Motor neuron (in vitro differentiated cells): Measurements from ENCODE around the gene FNTB. TPM values are rescaled to one million over a fixed set of nuclear protein-coding genes. Genes with fewer than 3 reads are reported as not detected.
A peak's percentile ranks its signal among the peaks of the same experiment; 100 is the strongest.
"Not testable (repeated sequence)": the region's sequence is repeated elsewhere in the genome, so short reads cannot be mapped to it uniquely, and the experiment has no call there.

ENCODE experiments used
- ATAC-seq, 8 experiments: fragments of 200-7000 bp; cut with Tn5 transposase; replicated peaks in 6 of 8; 2 replicates each; pipeline ENCODE4 v1.8.0; 2021; ENCODE audit warnings: mild to moderate bottlenecking in 8 of 8, moderate library complexity in 8 of 8
- H3K27ac ChIP-seq, 2 donors: fragments of 250-450 bp; sonication (Bioruptor Pico); 2 replicates each; pipeline ENCODE4 v1.9.0; 2021; ENCODE audit warnings: antibody characterized with exemption in 2 of 2, mild to moderate bottlenecking in 2 of 2, moderate library complexity in 1 of 2
- H3K4me1 ChIP-seq, 2 donors: fragments of 250-450 bp; sonication (Bioruptor Pico); replicated peaks in 1 of 2; 2 replicates each; pipeline ENCODE4 v1.6.1; 2021; ENCODE audit warnings: antibody characterized with exemption in 2 of 2, mild to moderate bottlenecking in 2 of 2, moderate library complexity in 1 of 2
- H3K4me3 ChIP-seq, 5 donors: fragments of 250-450 bp; sonication (Bioruptor Pico); 2 replicates each; pipeline ENCODE4 v1.9.0; 2021; ENCODE audit warnings: antibody characterized with exemption in 5 of 5, mild to moderate bottlenecking in 5 of 5, moderate library complexity in 4 of 5
- WGBS, 10 experiments: fragments of 450-650 bp; shearing (Covaris generic); methylation state at CpG; one replicate each; pipeline ENCODE4 v1.0.0; 2022; 5-methylcytosine and 5-hydroxymethylcytosine counted together
- in situ Hi-C, 9 experiments: fragments of 400-800 bp; cut with MboI; loops; one replicate each; pipeline ENCODE4 v1.15.0; 2021; ENCODE audit warnings: low sequenced_read_pairs in 9 of 9, low pct_unique_long_range_greater_than_20kb in 2 of 9; ENCODE audit not compliant: unreplicated experiment in 9 of 9
- total RNA-seq, 8 experiments: library from RNA; unstranded; fragments of 300-600 nt; gene quantifications; 2 replicates each; pipeline versions ENCODE4 v1.2.3 to v1.2.4, GENCODE V29; 2022

FNTB gene
- total RNA-seq, 8 experiments from 2014 or later: 12.7 to 22.5 (median 15.5) TPM

- WGBS, 10 experiments: 79 to 100% (median 99%) methylated on average over 3 to 6 of the region's 6 CpGs; no CpG with 5 or more reads in 4 of the 10 experiments
- no peak overlapping the region for H3K27ac ChIP-seq
- no peaks in the 10 kb centered on the region for H3K4me1 ChIP-seq
- ATAC-seq: peak in 3 of 8 experiments; percentile 56 to 95 (median 65)
- no peak overlapping the region for H3K4me3 ChIP-seq
- in situ Hi-C loops: no loop called here
Measured at GRCh38 chr14:65079201-65079600, 92.5 kb downstream of the FNTB start.

GRCh38 chr14:65079768-65080167 is 93.1 kb downstream of the FNTB start:
- in situ Hi-C loops: no loop called here
- no peak overlapping the region for H3K4me3 ChIP-seq
- 67 to 100% (median 91%) methylated on average over 1 to 5 of the region's 5 CpGs; no CpG with 5 or more reads in 1 of the 10 experiments for WGBS, 10 experiments
- H3K4me1 ChIP-seq: no peaks in the 10 kb centered on the region
- no peak for ATAC-seq
- no peak overlapping the region for H3K27ac ChIP-seq

GRCh38 chr14:65080960-65081747 is 94.5 kb downstream of the FNTB start:
- Histone ChIP-seq H3K4me1 (no peaks in the 10 kb centered on the region), H3K4me3 (no peak overlapping the region), H3K27ac (no peak overlapping the region)
- ATAC-seq: peak in 1 of 8 experiments; percentile 15
- in situ Hi-C loops: no loop called here
- 60 to 100% (median 84%) methylated on average over 1 to 2 of the region's 2 CpGs; no CpG with 5 or more reads in 2 of the 10 experiments for WGBS, 10 experiments

- in situ Hi-C loops: no loop called here
- 17 to 85% (median 61%) methylated on average over 1 to 2 of the region's 2 CpGs; no CpG with 5 or more reads in 2 of the 10 experiments for WGBS, 10 experiments
- no peak overlapping the region for H3K27ac ChIP-seq
Measured at GRCh38 chr14:65082930-65083329, 96.2 kb downstream of the FNTB start.

GRCh38 chr14:65084554-65085505 is 98.1 kb downstream of the FNTB start:
- in situ Hi-C loops: no loop called here
- H3K27ac ChIP-seq: no peak overlapping the region
- 0 to 100% (median 68%) methylated on average over 1 to 6 of the region's 6 CpGs for WGBS, 10 experiments
- H3K4me3 ChIP-seq: no peak overlapping the region
- ATAC-seq: peak in 3 of 8 experiments; percentile 24 to 71 (median 62)
- no peaks in the 10 kb centered on the region for H3K4me1 ChIP-seq

More at GRCh38 chr14:65082930-65083329, 96.2 kb downstream of the FNTB start:
- Histone ChIP-seq H3K4me1 (no peaks in the 10 kb centered on the region), H3K4me3 (no peak overlapping the region)
- ATAC-seq: peak in 4 of 8 experiments; percentile 19 to 90 (median 83)

- in situ Hi-C loops, H3K27ac ChIP-seq, H3K4me1 ChIP-seq, H3K4me3 ChIP-seq, ATAC-seq: not testable (repeated sequence)
- WGBS, 10 experiments: 0 to 100% (median 83%) methylated on average over 1 to 4 of the region's 4 CpGs; no CpG with 5 or more reads in 3 of the 10 experiments
Measured at GRCh38 chr14:65086686-65087085, 100.0 kb downstream of the FNTB start.

GRCh38 chr14:65087835-65088234 is 101.1 kb downstream of the FNTB start:
- ATAC-seq, H3K4me1 ChIP-seq, in situ Hi-C loops, H3K27ac ChIP-seq, H3K4me3 ChIP-seq: not testable (repeated sequence)
- WGBS, 10 experiments: 84 to 100% (median 94%) methylated on average over 3 to 8 of the region's 8 CpGs

GRCh38 chr14:65092349-65092748 is 105.7 kb downstream of the FNTB start:
- in situ Hi-C loops: no loop called here
- ATAC-seq: no peak
- Histone ChIP-seq H3K4me3 (no peak overlapping the region), H3K27ac (no peak overlapping the region), H3K4me1 (peaks cover 0 to 4% of the 10 kb centered on the region in 2 donors)
- 86 to 100% (median 100%) methylated on average over 1 to 2 of the region's 2 CpGs; no CpG with 5 or more reads in 4 of the 10 experiments for WGBS, 10 experiments

GRCh38 chr14:65095633-65096205 is 109.0 kb downstream of the FNTB start:
- H3K27ac ChIP-seq: no peak overlapping the region
- ATAC-seq: peak; percentile 20 to 83 (median 64)
- 33 to 100% (median 63%) methylated on average over 1 to 3 of the region's 3 CpGs; no CpG with 5 or more reads in 3 of the 10 experiments for WGBS, 10 experiments

GRCh38 chr14:65096323-65097089 is 109.8 kb downstream of the FNTB start:
- no peak overlapping the region for H3K4me3 ChIP-seq
- H3K4me1 ChIP-seq: peaks cover 8 to 9% of the 10 kb centered on the region in 2 donors
- in situ Hi-C loops: no loop called here
- no peak overlapping the region for H3K27ac ChIP-seq
- peak in 2 of 8 experiments; percentile 13 to 26 for ATAC-seq
- 27 to 100% (median 64%) methylated on average over 1 to 6 of the region's 6 CpGs; no CpG with 5 or more reads in 2 of the 10 experiments for WGBS, 10 experiments

More at GRCh38 chr14:65095633-65096205, 109.0 kb downstream of the FNTB start:
- in situ Hi-C loops: no loop called here
- H3K4me1 ChIP-seq: peaks cover 3 to 6% of the 10 kb centered on the region in 2 donors
- H3K4me3 ChIP-seq: no peak overlapping the region

GRCh38 chr14:65098586-65098985 is 111.9 kb downstream of the FNTB start:
- Histone ChIP-seq H3K4me1 (peaks cover 8 to 11% of the 10 kb centered on the region in 2 donors), H3K4me3 (no peak overlapping the region), H3K27ac (no peak overlapping the region)
- no peak for ATAC-seq
- in situ Hi-C loops: no loop called here
- 0 to 100% (median 72%) methylated on average over 1 to 2 of the region's 2 CpGs for WGBS, 10 experiments
